Suprapubic skin (tissue), 4 donors: ENCODE data around the gene PPP1R1A. TPM values are rescaled to one million over a fixed set of nuclear protein-coding genes. Genes with fewer than 3 reads are reported as not detected.
A peak's percentile ranks its signal among the peaks of the same experiment; 100 is the strongest.

Experiments
- DNase-seq, 2 donors: peaks; one replicate each; pipeline ENCODE4 v3.0.0-alpha.2; 2019; ENCODE audit warnings: low spot score in 2 of 2
- H3K27ac ChIP-seq: fragments of 200-600 bp; sonication (generic); one replicate; pipeline ENCODE4 v1.5.1; 2019
- H3K27me3 ChIP-seq: fragments of 200-600 bp; sonication (generic); one replicate; pipeline ENCODE4 v1.5.1; 2019
- H3K36me3 ChIP-seq: fragments of 200-600 bp; sonication (generic); one replicate; pipeline ENCODE4 v1.5.1; 2019
- H3K4me1 ChIP-seq: fragments of 200-600 bp; sonication (generic); one replicate; pipeline ENCODE4 v1.5.1; 2019
- H3K4me3 ChIP-seq: fragments of 200-600 bp; sonication (generic); one replicate; pipeline ENCODE4 v1.5.1; 2019; ENCODE audit warnings: mild to moderate bottlenecking
- H3K9me3 ChIP-seq: fragments of 200-600 bp; sonication (generic); one replicate; pipeline ENCODE4 v1.5.1; 2019
- EP300 ChIP-seq: sonication (generic); formaldehyde crosslinking; IDR thresholded peaks from one replicate; pipeline ENCODE4 v1.6.1; 2017; ENCODE audit warnings: antibody characterized with exemption
- POLR2A ChIP-seq, 2 donors: fragments of 450-650 bp; IDR thresholded peaks; one replicate each; pipeline ENCODE4 v1.6.1; 2017; ENCODE audit warnings: antibody characterized with exemption in 2 of 2, mild to moderate bottlenecking in 2 of 2, moderate library complexity in 2 of 2
- POLR2AphosphoS5 ChIP-seq, 3 donors: sonication (generic); formaldehyde crosslinking; IDR thresholded peaks; one replicate each; pipeline ENCODE4 v1.6.1; 2017; ENCODE audit warnings: antibody characterized with exemption in 3 of 3
- WGBS: methylation state at CpG from one replicate; pipeline ENCODE4 v1.1.5; 2018; 5-methylcytosine and 5-hydroxymethylcytosine counted together
- total RNA-seq, 4 donors: library from RNA; depleted of rRNA; stranded (reverse); fragments of >200 nt; gene quantifications; one replicate each; pipeline ENCODE4 v1.1.0, GENCODE V29; 2016
- TF ChIP-seq, protein P1 (sequence below), 2 donors: fragments of 200-600 bp in 1 of 2; fragments of 450-650 bp in 1 of 2; sonication (generic) in 1 of 2; IDR thresholded peaks; one replicate each; pipeline ENCODE4 v1.5.1; 2016 to 2019; ENCODE audit warnings: antibody characterized with exemption in 2 of 2, mild to moderate bottlenecking in 1 of 2, moderate library complexity in 1 of 2

Gene PPP1R1A
- total RNA-seq, 4 donors from 2014 or later: 3.5 to 11.0 (median 5.9) TPM

DNA sequence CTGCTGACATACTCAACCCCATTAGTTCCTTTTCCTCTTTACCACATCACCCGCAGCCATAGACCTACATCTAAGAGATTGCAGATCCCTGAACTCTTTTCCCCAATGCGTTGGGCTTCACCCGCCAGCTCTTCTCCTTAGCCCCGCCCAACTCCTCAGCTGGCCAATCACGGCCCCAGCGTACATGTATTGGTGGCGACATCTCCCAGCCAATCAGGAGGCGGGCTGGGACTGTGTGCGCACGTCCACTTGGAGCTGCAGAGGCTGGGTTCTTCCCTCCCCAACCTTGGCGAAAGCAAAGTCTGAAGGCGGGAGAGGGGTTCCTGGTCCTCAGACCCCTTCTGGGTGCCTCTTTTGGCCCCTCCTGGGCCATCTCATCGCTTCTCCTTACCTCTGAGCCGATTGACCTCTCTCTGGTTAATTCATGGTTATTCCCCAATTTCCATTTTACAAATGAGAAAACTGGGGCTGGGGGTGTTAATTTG lies 28.0 kb downstream of the PPP1R1A start:
- peak; percentile 89 to 94 for DNase-seq
- H3K4me3 ChIP-seq: peak overlapping the region; percentile 35
- H3K9me3 ChIP-seq: no peaks in the 10 kb centered on the region
- 15% methylated on average over 14 of the region's 14 CpGs for WGBS
- peak overlapping the region; percentile 56 for H3K27ac ChIP-seq
- H3K36me3 ChIP-seq: no peaks in the 10 kb centered on the region
- peaks cover 12% of the 10 kb centered on the region for H3K4me1 ChIP-seq
- TF ChIP-seq, protein P1, sequence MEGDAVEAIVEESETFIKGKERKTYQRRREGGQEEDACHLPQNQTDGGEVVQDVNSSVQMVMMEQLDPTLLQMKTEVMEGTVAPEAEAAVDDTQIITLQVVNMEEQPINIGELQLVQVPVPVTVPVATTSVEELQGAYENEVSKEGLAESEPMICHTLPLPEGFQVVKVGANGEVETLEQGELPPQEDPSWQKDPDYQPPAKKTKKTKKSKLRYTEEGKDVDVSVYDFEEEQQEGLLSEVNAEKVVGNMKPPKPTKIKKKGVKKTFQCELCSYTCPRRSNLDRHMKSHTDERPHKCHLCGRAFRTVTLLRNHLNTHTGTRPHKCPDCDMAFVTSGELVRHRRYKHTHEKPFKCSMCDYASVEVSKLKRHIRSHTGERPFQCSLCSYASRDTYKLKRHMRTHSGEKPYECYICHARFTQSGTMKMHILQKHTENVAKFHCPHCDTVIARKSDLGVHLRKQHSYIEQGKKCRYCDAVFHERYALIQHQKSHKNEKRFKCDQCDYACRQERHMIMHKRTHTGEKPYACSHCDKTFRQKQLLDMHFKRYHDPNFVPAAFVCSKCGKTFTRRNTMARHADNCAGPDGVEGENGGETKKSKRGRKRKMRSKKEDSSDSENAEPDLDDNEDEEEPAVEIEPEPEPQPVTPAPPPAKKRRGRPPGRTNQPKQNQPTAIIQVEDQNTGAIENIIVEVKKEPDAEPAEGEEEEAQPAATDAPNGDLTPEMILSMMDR (IDR thresholded peaks at IDR 0.05): no peak
- peak in 1 of 2 donors; percentile 28 for TF ChIP-seq POLR2A (IDR thresholded peaks at IDR 0.05)
- peaks cover 5% of the 10 kb centered on the region for H3K27me3 ChIP-seq

DNA sequence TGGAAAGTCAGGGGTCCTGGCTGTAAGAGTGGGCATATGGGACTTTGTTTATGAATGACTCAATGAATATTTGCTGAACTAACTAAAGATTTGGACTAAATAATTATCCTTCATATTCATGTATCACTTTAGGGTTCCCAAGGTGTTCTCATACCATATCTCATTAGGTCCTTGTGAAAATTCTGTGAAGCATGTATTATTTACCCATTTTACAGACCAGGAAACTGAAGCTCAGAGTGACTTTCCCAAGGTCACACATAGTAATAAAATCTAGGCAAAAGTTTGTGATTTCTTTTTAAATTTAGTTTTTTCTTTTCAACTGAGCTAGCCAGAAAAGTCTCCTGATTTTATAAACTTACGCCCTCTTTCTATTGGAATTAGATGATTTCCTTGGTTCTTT lies 29.7 kb downstream of the PPP1R1A start:
- H3K27me3 ChIP-seq: peaks cover 9% of the 10 kb centered on the region
- WGBS: 100% methylated on average over 1 of the region's 1 CpG

DNA sequence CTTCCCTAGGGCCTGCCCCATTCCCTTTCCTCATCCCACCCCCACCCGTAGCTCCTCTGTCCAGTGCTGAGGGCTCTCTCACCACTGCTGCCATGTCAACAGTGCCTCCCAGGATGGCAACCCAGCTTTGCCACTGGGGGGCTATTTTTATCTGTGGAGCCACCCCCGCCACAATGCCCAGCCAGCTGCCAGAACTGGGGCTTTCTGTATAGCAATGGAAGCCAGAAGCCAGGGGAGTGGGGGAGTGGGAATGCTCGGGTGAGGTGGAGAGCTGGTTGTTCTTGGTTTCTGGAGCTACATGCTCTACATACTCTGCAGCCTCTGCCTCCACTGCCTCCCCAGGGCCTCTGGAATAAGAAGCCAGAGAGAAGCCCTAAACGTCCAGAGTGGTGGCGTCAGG lies 30.1 kb downstream of the PPP1R1A start:
- H3K27me3 ChIP-seq: peaks cover 9% of the 10 kb centered on the region
- no peaks in the 10 kb centered on the region for H3K9me3 ChIP-seq
- H3K4me3 ChIP-seq: no peak overlapping the region
- peaks cover 12% of the 10 kb centered on the region for H3K4me1 ChIP-seq
- H3K27ac ChIP-seq: no peak overlapping the region
- WGBS: 69% methylated on average over 5 of the region's 5 CpGs
- H3K36me3 ChIP-seq: no peaks in the 10 kb centered on the region
- TF ChIP-seq, protein P1 (IDR thresholded peaks at IDR 0.05): no peak
- TF ChIP-seq POLR2AphosphoS5 (IDR thresholded peaks at IDR 0.05): no peak
- TF ChIP-seq POLR2A (IDR thresholded peaks at IDR 0.05): no peak
- no peak for TF ChIP-seq EP300
- DNase-seq: no peak

More for the DNA sequence above, 29.7 kb downstream of the PPP1R1A start:
- Histone ChIP-seq H3K27ac (no peak overlapping the region), H3K4me3 (no peak overlapping the region), H3K36me3 (no peaks in the 10 kb centered on the region), H3K4me1 (peaks cover 12% of the 10 kb centered on the region), H3K9me3 (no peaks in the 10 kb centered on the region)
- no peak for DNase-seq
- TF ChIP-seq POLR2A (IDR thresholded peaks at IDR 0.05) (no peak), EP300 (no peak), POLR2AphosphoS5 (IDR thresholded peaks at IDR 0.05) (no peak)
- TF ChIP-seq, protein P1 (IDR thresholded peaks at IDR 0.05): no peak

DNA sequence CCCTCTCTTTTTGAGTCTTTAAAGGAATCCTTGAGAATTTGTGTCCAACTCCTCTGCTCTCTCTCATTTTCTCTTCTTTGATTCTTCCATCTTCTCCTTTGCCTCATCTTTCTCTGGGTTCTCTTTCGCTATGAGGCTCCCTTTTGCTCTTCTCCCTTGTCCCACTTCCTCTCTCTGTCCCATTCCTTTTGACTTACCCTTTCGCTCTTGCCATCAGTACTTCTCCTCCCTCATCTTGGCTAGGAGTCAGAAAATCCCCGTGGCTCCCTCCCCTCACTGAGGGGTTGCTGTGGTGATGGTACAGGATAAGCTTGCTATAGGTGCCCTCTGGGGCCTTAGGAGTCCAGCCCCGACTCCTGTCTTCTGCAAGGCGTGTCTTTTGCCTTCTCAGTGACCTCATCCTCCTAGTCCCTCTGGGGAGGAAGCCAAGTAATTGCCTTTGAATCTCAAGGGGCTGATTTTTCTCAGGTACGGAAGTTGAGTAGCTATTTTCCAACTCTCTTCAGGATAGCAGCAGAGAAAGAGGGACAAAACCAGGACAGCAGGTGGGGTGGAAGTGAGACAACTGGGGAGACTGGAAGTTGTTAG lies 32.7 kb downstream of the PPP1R1A start:
- H3K4me1 ChIP-seq: peaks cover 12% of the 10 kb centered on the region
- WGBS: 52% methylated on average over 6 of the region's 6 CpGs
- TF ChIP-seq EP300: no peak
- no peak for TF ChIP-seq POLR2AphosphoS5 (IDR thresholded peaks at IDR 0.05)
- no peak for TF ChIP-seq POLR2A (IDR thresholded peaks at IDR 0.05)
- TF ChIP-seq, protein P1 (IDR thresholded peaks at IDR 0.05): no peak

DNA sequence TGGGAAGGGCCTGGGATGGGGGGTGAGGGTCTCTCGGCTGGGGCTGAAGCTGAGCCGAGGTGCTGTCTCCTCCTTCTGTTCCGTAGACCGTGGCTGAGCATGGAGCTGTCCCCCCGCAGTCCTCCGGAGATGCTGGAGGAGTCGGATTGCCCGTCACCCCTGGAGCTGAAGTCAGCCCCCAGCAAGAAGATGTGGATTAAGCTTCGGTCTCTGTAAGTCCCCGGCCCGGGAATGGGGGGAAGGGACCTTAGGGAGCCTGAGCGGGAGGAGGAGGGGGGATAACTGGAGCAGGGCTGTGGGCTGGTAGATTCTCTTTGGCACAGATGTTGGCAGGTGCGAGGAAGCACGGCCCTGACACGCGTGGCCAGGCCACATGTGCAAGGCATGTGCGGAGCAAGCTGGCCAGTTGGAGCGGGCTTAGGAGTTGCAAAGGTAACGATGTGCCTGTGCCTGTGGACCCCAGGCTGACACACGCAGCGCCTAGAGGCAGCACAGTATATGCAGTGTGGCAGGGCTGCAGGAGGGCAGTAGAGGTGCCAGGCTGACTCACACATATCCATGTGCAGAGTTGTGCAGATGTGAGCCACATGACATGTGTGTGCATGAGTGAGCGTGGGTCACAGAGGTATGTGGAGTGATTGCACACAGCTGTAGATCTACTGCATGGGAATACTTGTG lies 38.5 kb downstream of the PPP1R1A start:
- H3K36me3 ChIP-seq: no peaks in the 10 kb centered on the region
- no peak for DNase-seq
- no peaks in the 10 kb centered on the region for H3K9me3 ChIP-seq
- TF ChIP-seq, protein P1 (IDR thresholded peaks at IDR 0.05): no peak
- TF ChIP-seq EP300 (no peak), POLR2A (IDR thresholded peaks at IDR 0.05) (no peak), POLR2AphosphoS5 (IDR thresholded peaks at IDR 0.05) (no peak)
- H3K4me3 ChIP-seq: peak overlapping the region; percentile 53
- H3K27me3 ChIP-seq: peaks cover 15% of the 10 kb centered on the region
- WGBS: 5% methylated on average over 13 of the region's 22 CpGs
- no peak overlapping the region for H3K27ac ChIP-seq
- peaks cover 21% of the 10 kb centered on the region for H3K4me1 ChIP-seq

More for the DNA sequence above, 32.7 kb downstream of the PPP1R1A start:
- Histone ChIP-seq H3K36me3 (no peaks in the 10 kb centered on the region), H3K9me3 (no peaks in the 10 kb centered on the region), H3K27ac (no peak overlapping the region), H3K4me3 (no peak overlapping the region), H3K27me3 (peaks cover 12% of the 10 kb centered on the region)
- no peak for DNase-seq
